ENCODE results near the gene SLC39A11.

SLC39A11 gene

GRCh38 chr17:72811976-72812687 lies 280.4 kb downstream of the SLC39A11 start:
- H3K27me3 Mint-ChIP-seq (ENCODE audit: low read depth, poor library complexity), result peaks cover 4% of the 10 kb centered on the region
- H3K27ac Mint-ChIP-seq, result no peak overlapping the region
- peaks cover 23% of the 10 kb centered on the region for H3K9me3 Mint-ChIP-seq
- TF ChIP-seq CTCF (IDR thresholded peaks at IDR 0.05), result no peak
- H3K36me3 Mint-ChIP-seq (ENCODE audit: low read depth), result peaks cover 18% of the 10 kb centered on the region
- peaks cover 14% of the 10 kb centered on the region for H3K4me1 Mint-ChIP-seq
- DNase-seq, result no peak
- H3K4me3 Mint-ChIP-seq, result no peak overlapping the region

GRCh38 chr17:72810991-72811508 lies 281.4 kb downstream of the SLC39A11 start:
- Mint-ChIP-seq H3K27ac (no peak overlapping the region), H3K36me3 (ENCODE audit: low read depth) (peaks cover 18% of the 10 kb centered on the region), H3K4me1 (peaks cover 8% of the 10 kb centered on the region), H3K9me3 (peaks cover 23% of the 10 kb centered on the region), H3K4me3 (no peak overlapping the region), H3K27me3 (ENCODE audit: low read depth, poor library complexity) (no peaks in the 10 kb centered on the region)
- TF ChIP-seq CTCF (IDR thresholded peaks at IDR 0.05), result no peak
- DNase-seq, result no peak

- Mint-ChIP-seq H3K36me3 (ENCODE audit: low read depth) (peaks cover 14% of the 10 kb centered on the region), H3K27ac (no peak overlapping the region), H3K4me1 (peaks cover 13% of the 10 kb centered on the region), H3K27me3 (ENCODE audit: low read depth, poor library complexity) (peaks cover 5% of the 10 kb centered on the region), H3K9me3 (peaks cover 26% of the 10 kb centered on the region), H3K4me3 (no peak overlapping the region)
- no peak for TF ChIP-seq CTCF (IDR thresholded peaks at IDR 0.05)
- no peak for DNase-seq
These were observed 286.5 kb downstream of the SLC39A11 start for GRCh38 chr17:72806011-72806410.

- peak; percentile 25 for DNase-seq
- Mint-ChIP-seq H3K27me3 (ENCODE audit: low read depth, poor library complexity) (peaks cover 5% of the 10 kb centered on the region), H3K36me3 (ENCODE audit: low read depth) (peaks cover 20% of the 10 kb centered on the region), H3K9me3 (peaks cover 32% of the 10 kb centered on the region), H3K4me3 (no peak overlapping the region), H3K27ac (peak overlapping the region; percentile 18), H3K4me1 (peaks cover 13% of the 10 kb centered on the region)
- no peak for TF ChIP-seq CTCF (IDR thresholded peaks at IDR 0.05)
These were observed 287.4 kb downstream of the SLC39A11 start for GRCh38 chr17:72804949-72805707.

GRCh38 chr17:72802726-72803125 lies 289.8 kb downstream of the SLC39A11 start:
- H3K4me1 Mint-ChIP-seq, result peaks cover 13% of the 10 kb centered on the region
- DNase-seq, result no peak
- no peak overlapping the region for H3K4me3 Mint-ChIP-seq
- peaks cover 40% of the 10 kb centered on the region for H3K9me3 Mint-ChIP-seq
- peaks cover 29% of the 10 kb centered on the region for H3K36me3 Mint-ChIP-seq (ENCODE audit: low read depth)
- no peak overlapping the region for H3K27ac Mint-ChIP-seq
- peaks cover 14% of the 10 kb centered on the region for H3K27me3 Mint-ChIP-seq (ENCODE audit: low read depth, poor library complexity)
- TF ChIP-seq CTCF (IDR thresholded peaks at IDR 0.05), result no peak
